H9 (cell line): ENCODE measurements around the gene NID1. TPM values are rescaled to one million over a fixed set of nuclear protein-coding genes. Genes with fewer than 3 reads are reported as not detected.

Source experiments
- DNase-seq: peaks from one replicate; pipeline ENCODE4 v3.0.0-alpha.2; 2017
- H2AFZ ChIP-seq: one replicate; pipeline ENCODE4 v1.6.1; 2013; ENCODE audit warnings: mild to moderate bottlenecking, low read length, control low read depth, moderate library complexity
- H2AK5ac ChIP-seq: 2 replicates; pipeline ENCODE4 v1.6.1; 2013; ENCODE audit warnings: low read length, control low read depth, mixed read lengths; ENCODE audit not compliant: insufficient read length
- H2BK120ac ChIP-seq: one replicate; pipeline ENCODE4 v1.6.1; 2013; ENCODE audit warnings: low read depth, mild to moderate bottlenecking, low read length, control low read depth, inconsistent platforms; ENCODE audit not compliant: poor library complexity, severe bottlenecking
- H2BK12ac ChIP-seq: 2 replicates; pipeline ENCODE4 v1.6.1; 2013; ENCODE audit warnings: low read length, control low read depth, mixed read lengths, low read depth; ENCODE audit not compliant: insufficient read length
- H2BK15ac ChIP-seq: 2 replicates; pipeline ENCODE4 v1.6.1; 2013; ENCODE audit warnings: low read depth, low read length, control low read depth
- H2BK20ac ChIP-seq: one replicate; pipeline ENCODE4 v1.6.1; 2013; ENCODE audit warnings: low read depth, mild to moderate bottlenecking, low read length, control low read depth, inconsistent platforms; ENCODE audit not compliant: poor library complexity, severe bottlenecking
- H2BK5ac ChIP-seq: 2 replicates; pipeline ENCODE4 v1.6.1; 2013; ENCODE audit warnings: low read length, control low read depth, mixed read lengths; ENCODE audit not compliant: insufficient read length
- H3K14ac ChIP-seq: 2 replicates; pipeline ENCODE4 v1.6.1; 2013; ENCODE audit warnings: low read length, control low read depth; ENCODE audit not compliant: insufficient read depth
- H3K18ac ChIP-seq: 2 replicates; pipeline ENCODE4 v1.6.1; 2013; ENCODE audit warnings: low read depth, mild to moderate bottlenecking, mixed read lengths, low read length, control low read depth; ENCODE audit not compliant: insufficient read length
- H3K23ac ChIP-seq: 2 replicates; pipeline ENCODE4 v1.6.1; 2013; ENCODE audit warnings: low read length, control low read depth, mixed read lengths, low read depth; ENCODE audit not compliant: insufficient read length
- H3K23me2 ChIP-seq: 2 replicates; pipeline ENCODE4 v1.6.1; 2013; ENCODE audit warnings: low read depth, mild to moderate bottlenecking, mixed read lengths, low read length, control low read depth; ENCODE audit not compliant: insufficient read length, poor library complexity, severe bottlenecking
- H3K27ac ChIP-seq: 2 replicates; pipeline ENCODE4 v1.5.1; 2013; ENCODE audit warnings: low read length, control low read depth, mixed read lengths, low read depth; ENCODE audit not compliant: insufficient read length
- H3K27me3 ChIP-seq: 2 replicates; pipeline ENCODE4 v1.6.1; 2013; ENCODE audit warnings: low read length, control low read depth, inconsistent platforms; ENCODE audit not compliant: insufficient read depth
- H3K4ac ChIP-seq: 2 replicates; pipeline ENCODE4 v1.6.1; 2013; ENCODE audit warnings: low read depth, mild to moderate bottlenecking, control low read depth, inconsistent platforms, low read length, moderate library complexity
- H3K4me1 ChIP-seq: 2 replicates; pipeline ENCODE4 v1.6.1; 2013; ENCODE audit warnings: low read length, control low read depth, inconsistent platforms; ENCODE audit not compliant: insufficient read depth
- H3K4me2 ChIP-seq: 2 replicates; pipeline ENCODE4 v1.6.1; 2013; ENCODE audit warnings: low read length, control low read depth, mixed read lengths; ENCODE audit not compliant: insufficient read length, insufficient read depth
- H3K56ac ChIP-seq: 2 replicates; pipeline ENCODE4 v1.6.1; 2013; ENCODE audit warnings: low read depth, mild to moderate bottlenecking, mixed read lengths, low read length, control low read depth; ENCODE audit not compliant: insufficient read length
- H3K79me1 ChIP-seq: 2 replicates; pipeline ENCODE4 v1.6.1; 2013; ENCODE audit warnings: low read depth, mild to moderate bottlenecking, moderate library complexity, low read length, control low read depth, inconsistent platforms; ENCODE audit not compliant: insufficient read depth, poor library complexity, severe bottlenecking
- H3K79me2 ChIP-seq: 2 replicates; pipeline ENCODE4 v1.6.1; 2013; ENCODE audit warnings: low read length, control low read depth, inconsistent platforms; ENCODE audit not compliant: insufficient read depth
- H3K9ac ChIP-seq: 2 replicates; pipeline ENCODE4 v1.6.1; 2013; ENCODE audit warnings: low read length, control low read depth, mixed read lengths; ENCODE audit not compliant: insufficient read length; ENCODE audit errors: extremely low read depth
- H3K9me3 ChIP-seq: one replicate; pipeline ENCODE4 v1.6.1; 2013; ENCODE audit warnings: low read depth, low read length, inconsistent platforms; ENCODE audit not compliant: control insufficient read depth
- H3T11ph ChIP-seq: one replicate; pipeline ENCODE4 v1.6.1; 2013; ENCODE audit warnings: mild to moderate bottlenecking, low read length, control low read depth, inconsistent platforms
- H4K20me1 ChIP-seq: one replicate; pipeline ENCODE4 v1.6.1; 2013; ENCODE audit not compliant: control insufficient read depth, insufficient read length, insufficient read depth
- H4K5ac ChIP-seq: 2 replicates; pipeline ENCODE4 v1.6.1; 2013; ENCODE audit warnings: low read depth, mild to moderate bottlenecking, mixed read lengths, low read length, control low read depth; ENCODE audit not compliant: insufficient read length
- H4K8ac ChIP-seq: replicated peaks from 2 replicates; pipeline ENCODE4 v1.6.1; 2013; ENCODE audit warnings: low read length, control low read depth, mixed read lengths, low read depth; ENCODE audit not compliant: insufficient read length
- H4K91ac ChIP-seq: 2 replicates; pipeline ENCODE4 v1.6.1; 2013; ENCODE audit warnings: low read depth, mild to moderate bottlenecking, moderate library complexity, mixed read lengths, low read length, control low read depth; ENCODE audit not compliant: insufficient read length
- H3K27ac Mint-ChIP-seq, 3 experiments: 2 replicates in 2 of 3; 3 replicates in 1 of 3; pipeline ENCODE4 v1.8.0; 2020 to 2021; ENCODE audit warnings: mixed read lengths in 3 of 3, mild to moderate bottlenecking in 1 of 3, moderate library complexity in 1 of 3
- H3K27me3 Mint-ChIP-seq: 2 replicates; pipeline ENCODE4 v1.8.0; 2021; ENCODE audit warnings: low read depth, mild to moderate bottlenecking, moderate library complexity, mixed read lengths
- H3K36me3 Mint-ChIP-seq, 3 experiments: 2 replicates in 2 of 3; 3 replicates in 1 of 3; pipeline ENCODE4 v1.8.0; 2020 to 2021; ENCODE audit warnings: low read depth in 3 of 3, mixed read lengths in 3 of 3; ENCODE audit not compliant: insufficient read depth in 1 of 3
- H3K4me1 Mint-ChIP-seq, 2 experiments: 2 replicates each; pipeline ENCODE4 v1.8.0; 2020; ENCODE audit warnings: mixed read lengths in 2 of 2
- H3K4me3 Mint-ChIP-seq, 2 experiments: 2 replicates in 1 of 2; 3 replicates in 1 of 2; pipeline ENCODE4 v1.8.0; 2020 to 2021; ENCODE audit warnings: mild to moderate bottlenecking in 2 of 2, mixed read lengths in 2 of 2, moderate library complexity in 1 of 2
- H3K9me3 Mint-ChIP-seq, 2 experiments: 2 replicates in 1 of 2; 3 replicates in 1 of 2; pipeline ENCODE4 v1.8.0; 2020; ENCODE audit warnings: mild to moderate bottlenecking in 2 of 2, mixed read lengths in 2 of 2, moderate library complexity in 1 of 2
- WGBS: extraction: QIAGEN DNeasy Blood & Tissue Kit; methylation state at CpG from one replicate; pipeline ENCODE4 v1.1.7; 2013; ENCODE audit warnings: missing lambda C conversion rate, low lambda C conversion rate, mixed read lengths; ENCODE audit not compliant: insufficient read length; ENCODE audit errors: extremely low coverage; 5-methylcytosine and 5-hydroxymethylcytosine counted together
- total RNA-seq: library from RNA; stranded (reverse); gene quantifications from 2 replicates; pipeline ENCODE4 v1.2.1, GENCODE V29; 2021
- TF ChIP-seq, protein P1 (sequence below): fragments of 200-600 bp; sonication (generic); conservative IDR thresholded peaks from 3 replicates; pipeline ENCODE4 v1.8.0; 2021; ENCODE audit warnings: antibody characterized with exemption, mild to moderate bottlenecking

NID1 gene
- total RNA-seq, 1 experiment from 2014 or later: 28.5 TPM

DNA sequence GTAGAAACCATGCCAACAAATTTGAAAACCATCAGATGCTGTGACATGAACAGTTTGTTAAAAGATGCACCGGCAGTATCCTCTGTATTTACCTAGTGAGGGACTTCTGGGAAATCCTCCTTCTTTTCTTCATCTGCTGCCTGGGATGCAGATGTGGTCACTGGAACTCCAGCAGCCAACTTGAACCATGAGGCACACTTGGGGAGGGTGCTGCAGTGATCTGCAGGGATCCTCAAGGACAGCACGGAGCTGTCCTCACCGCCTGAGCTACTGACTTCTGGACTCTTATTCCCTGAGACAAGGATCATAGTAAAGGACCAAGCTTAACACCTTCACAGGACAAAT lies 19.5 kb upstream of the NID1 start:
- no peak overlapping the region for H3K4ac ChIP-seq
- H3T11ph ChIP-seq: no peak overlapping the region
- H3K18ac ChIP-seq: no peak overlapping the region
- H2BK15ac ChIP-seq: no peak overlapping the region
- no peak overlapping the region for H3K23ac ChIP-seq
- TF ChIP-seq, protein P1, sequence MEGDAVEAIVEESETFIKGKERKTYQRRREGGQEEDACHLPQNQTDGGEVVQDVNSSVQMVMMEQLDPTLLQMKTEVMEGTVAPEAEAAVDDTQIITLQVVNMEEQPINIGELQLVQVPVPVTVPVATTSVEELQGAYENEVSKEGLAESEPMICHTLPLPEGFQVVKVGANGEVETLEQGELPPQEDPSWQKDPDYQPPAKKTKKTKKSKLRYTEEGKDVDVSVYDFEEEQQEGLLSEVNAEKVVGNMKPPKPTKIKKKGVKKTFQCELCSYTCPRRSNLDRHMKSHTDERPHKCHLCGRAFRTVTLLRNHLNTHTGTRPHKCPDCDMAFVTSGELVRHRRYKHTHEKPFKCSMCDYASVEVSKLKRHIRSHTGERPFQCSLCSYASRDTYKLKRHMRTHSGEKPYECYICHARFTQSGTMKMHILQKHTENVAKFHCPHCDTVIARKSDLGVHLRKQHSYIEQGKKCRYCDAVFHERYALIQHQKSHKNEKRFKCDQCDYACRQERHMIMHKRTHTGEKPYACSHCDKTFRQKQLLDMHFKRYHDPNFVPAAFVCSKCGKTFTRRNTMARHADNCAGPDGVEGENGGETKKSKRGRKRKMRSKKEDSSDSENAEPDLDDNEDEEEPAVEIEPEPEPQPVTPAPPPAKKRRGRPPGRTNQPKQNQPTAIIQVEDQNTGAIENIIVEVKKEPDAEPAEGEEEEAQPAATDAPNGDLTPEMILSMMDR: no peak
- no peaks in the 10 kb centered on the region for H3K4me1 ChIP-seq
- no peak overlapping the region for H2BK120ac ChIP-seq
- H3K9me3 ChIP-seq: no peaks in the 10 kb centered on the region
- no CpG with 5 or more reads among the region's 3 CpGs for WGBS
- no peak overlapping the region for H3K9ac ChIP-seq
- no peak overlapping the region for H2AK5ac ChIP-seq
- H3K79me2 ChIP-seq: no peaks in the 10 kb centered on the region
- H3K27ac ChIP-seq: no peak overlapping the region
- H4K5ac ChIP-seq: no peak overlapping the region
- no peak overlapping the region for H4K8ac ChIP-seq
- H3K27me3 Mint-ChIP-seq: peaks cover 5% of the 10 kb centered on the region
- H3K79me1 ChIP-seq: no peaks in the 10 kb centered on the region
- H3K14ac ChIP-seq: no peak overlapping the region
- no peak overlapping the region for H2BK20ac ChIP-seq
- H3K27ac Mint-ChIP-seq: no peak overlapping the region
- no peak overlapping the region for H2BK12ac ChIP-seq
- no peak overlapping the region for H3K4me3 Mint-ChIP-seq
- peaks cover 4 to 5% of the 10 kb centered on the region in 2 experiments; a peak in 1 of 4 replicates for H3K4me1 Mint-ChIP-seq
- H2AFZ ChIP-seq: no peak overlapping the region
- no peak overlapping the region for H3K56ac ChIP-seq
- H2BK5ac ChIP-seq: no peak overlapping the region
- H3K23me2 ChIP-seq: no peaks in the 10 kb centered on the region
- H4K20me1 ChIP-seq: no peaks in the 10 kb centered on the region
- H4K91ac ChIP-seq: no peak overlapping the region
- H3K4me2 ChIP-seq: no peak overlapping the region
- H3K27me3 ChIP-seq: no peaks in the 10 kb centered on the region
- no peaks in the 10 kb centered on the region; a peak in 3 of 5 replicates for H3K9me3 Mint-ChIP-seq
- H3K36me3 Mint-ChIP-seq: no peaks in the 10 kb centered on the region
- no peak for DNase-seq
